ENCODE measurements around the gene JUP. TPM values are rescaled to one million over a fixed set of nuclear protein-coding genes. Genes with fewer than 3 reads are reported as not detected.

JUP gene
- total RNA-seq, 1 experiment from 2014 or later: 352 TPM

DNA sequence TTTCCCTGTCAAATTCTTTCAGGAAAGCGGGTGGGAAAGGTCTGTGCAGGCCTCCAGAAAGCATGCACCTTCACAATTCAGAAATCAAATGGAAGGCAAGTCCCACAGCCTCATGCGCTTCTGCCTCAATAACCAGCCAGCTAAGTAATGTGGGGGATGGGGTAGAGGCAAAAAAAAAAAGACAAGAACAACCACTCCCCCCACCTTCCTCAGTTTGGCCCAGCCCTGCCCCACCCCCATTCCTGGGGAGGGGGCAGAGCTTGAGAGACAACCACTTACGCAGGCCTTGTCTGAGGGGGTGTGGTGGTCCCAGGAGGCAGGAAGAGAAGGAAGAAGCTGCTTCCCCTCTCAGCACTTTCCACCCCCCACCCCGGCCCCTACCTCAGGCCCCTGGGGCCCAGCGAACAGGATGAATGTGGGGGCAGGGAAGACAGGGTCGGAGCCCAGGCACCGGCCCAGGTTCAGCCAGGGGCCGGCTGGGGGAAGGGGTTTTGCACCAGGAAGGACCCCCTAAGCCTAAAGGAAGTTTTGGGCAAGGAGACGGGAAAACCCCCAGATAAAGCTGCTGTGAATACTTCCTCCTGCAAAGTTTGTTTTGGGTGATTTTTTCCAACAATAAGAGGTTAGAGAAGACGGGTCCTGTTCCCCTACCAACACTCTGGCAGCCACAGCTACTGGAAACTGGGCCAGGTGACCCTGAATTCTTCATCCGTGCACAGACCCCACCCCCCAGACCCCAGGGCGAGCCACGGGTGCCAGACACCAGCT is 1.2 kb downstream of the JUP start:
- H3K4me1 ChIP-seq (ENCODE audit: control insufficient read depth, insufficient read depth, low read length): peaks cover 41% of the 10 kb centered on the region
- H3K27me3 ChIP-seq (ENCODE audit: control insufficient read depth, insufficient read depth, low read length): no peaks in the 10 kb centered on the region
- CTCF ChIA-PET: interaction anchor here (0.6 to 2.1 kb wide), 5 partner anchors 7 to 1087 kb away, joined by 3 to 26 read pairs (median 4); no protein-coding TSS in a partner anchor
- no peaks in the 10 kb centered on the region for H3K9me3 ChIP-seq (ENCODE audit: control insufficient read depth, insufficient read depth, low read depth, low read length)
- H3K4me3 ChIP-seq (ENCODE audit: low read depth in 2 of 2, low read length in 2 of 2): peak overlapping the region; percentile 70 to 81
- peak overlapping the region; percentile 85 for H3K27ac ChIP-seq (ENCODE audit: low read length)
- DNase-seq (ENCODE audit: low read depth, low spot score): no peak
- intact Hi-C loops (cut with micrococcal nuclease; ENCODE audit: unreplicated experiment) (no loop called here), in situ Hi-C loops (cut with HindIII; ENCODE audit: low pct_unique_long_range_greater_than_20kb, low sequenced_read_pairs) (no loop called here)
- TF ChIP-seq TCF7L2 (IDR thresholded peaks at IDR 0.05; ENCODE audit: low read depth, low read length) (no peak), POLR2AphosphoS5 (IDR thresholded peaks at IDR 0.05; ENCODE audit: low read depth, low read length) (no peak)
- TF ChIP-seq, protein P1, sequence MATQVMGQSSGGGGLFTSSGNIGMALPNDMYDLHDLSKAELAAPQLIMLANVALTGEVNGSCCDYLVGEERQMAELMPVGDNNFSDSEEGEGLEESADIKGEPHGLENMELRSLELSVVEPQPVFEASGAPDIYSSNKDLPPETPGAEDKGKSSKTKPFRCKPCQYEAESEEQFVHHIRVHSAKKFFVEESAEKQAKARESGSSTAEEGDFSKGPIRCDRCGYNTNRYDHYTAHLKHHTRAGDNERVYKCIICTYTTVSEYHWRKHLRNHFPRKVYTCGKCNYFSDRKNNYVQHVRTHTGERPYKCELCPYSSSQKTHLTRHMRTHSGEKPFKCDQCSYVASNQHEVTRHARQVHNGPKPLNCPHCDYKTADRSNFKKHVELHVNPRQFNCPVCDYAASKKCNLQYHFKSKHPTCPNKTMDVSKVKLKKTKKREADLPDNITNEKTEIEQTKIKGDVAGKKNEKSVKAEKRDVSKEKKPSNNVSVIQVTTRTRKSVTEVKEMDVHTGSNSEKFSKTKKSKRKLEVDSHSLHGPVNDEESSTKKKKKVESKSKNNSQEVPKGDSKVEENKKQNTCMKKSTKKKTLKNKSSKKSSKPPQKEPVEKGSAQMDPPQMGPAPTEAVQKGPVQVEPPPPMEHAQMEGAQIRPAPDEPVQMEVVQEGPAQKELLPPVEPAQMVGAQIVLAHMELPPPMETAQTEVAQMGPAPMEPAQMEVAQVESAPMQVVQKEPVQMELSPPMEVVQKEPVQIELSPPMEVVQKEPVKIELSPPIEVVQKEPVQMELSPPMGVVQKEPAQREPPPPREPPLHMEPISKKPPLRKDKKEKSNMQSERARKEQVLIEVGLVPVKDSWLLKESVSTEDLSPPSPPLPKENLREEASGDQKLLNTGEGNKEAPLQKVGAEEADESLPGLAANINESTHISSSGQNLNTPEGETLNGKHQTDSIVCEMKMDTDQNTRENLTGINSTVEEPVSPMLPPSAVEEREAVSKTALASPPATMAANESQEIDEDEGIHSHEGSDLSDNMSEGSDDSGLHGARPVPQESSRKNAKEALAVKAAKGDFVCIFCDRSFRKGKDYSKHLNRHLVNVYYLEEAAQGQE (IDR thresholded peaks at IDR 0.05; ENCODE audit: insufficient read depth in 1 of 2, low read depth in 2 of 2, low read length in 1 of 2): no peak
- ATAC-seq: no peak
- POLR2A ChIA-PET: interaction anchor here (1.0 kb wide), 1 partner anchor 51 kb away, joined by 3 read pairs; the partner anchor contains the start of gene HAP1
- H3K36me3 ChIP-seq (ENCODE audit: control insufficient read depth, insufficient read depth, low read length): no peaks in the 10 kb centered on the region
- BruUV-seq (replicated peaks): no TSS peak

DNA sequence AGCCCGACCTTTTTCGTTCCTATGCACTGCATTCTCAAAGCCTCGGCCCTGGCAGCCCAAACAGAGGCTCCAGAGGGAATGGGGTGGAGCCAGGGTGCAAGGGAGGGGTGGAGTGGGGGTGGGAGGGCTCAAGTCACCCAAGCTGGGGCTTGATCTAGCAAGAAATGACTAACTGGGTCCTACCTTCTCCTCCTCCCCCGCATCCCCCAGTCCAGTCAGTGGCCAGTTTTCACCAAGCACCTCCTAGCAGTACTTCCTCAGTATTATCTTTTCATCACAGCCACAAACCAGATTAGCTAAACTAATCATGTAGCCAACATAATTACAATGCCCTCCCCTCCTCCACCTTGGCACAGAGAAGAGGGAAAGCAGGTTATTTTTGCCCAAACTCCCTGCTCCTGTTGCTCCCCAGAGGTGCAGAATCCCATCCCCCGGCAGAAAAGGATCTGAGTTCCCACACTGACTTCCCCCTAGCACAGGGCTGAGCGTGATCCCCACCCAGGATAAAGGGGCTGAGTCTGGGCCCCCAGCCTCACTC is 2.2 kb downstream of the JUP start:
- ChIA-PET POLR2A (no interaction called here), CTCF (interaction anchor here (0.6 to 0.7 kb wide), 2 partner anchors 10 to 24 kb away, joined by 3 read pairs; no protein-coding TSS in a partner anchor)
- intact Hi-C loops (cut with micrococcal nuclease; ENCODE audit: unreplicated experiment) (no loop called here), in situ Hi-C loops (cut with HindIII; ENCODE audit: low pct_unique_long_range_greater_than_20kb, low sequenced_read_pairs) (no loop called here)
- Histone ChIP-seq H3K36me3 (ENCODE audit: control insufficient read depth, insufficient read depth, low read length) (no peaks in the 10 kb centered on the region), H3K4me3 (ENCODE audit: low read depth in 2 of 2, low read length in 2 of 2) (peak overlapping the region; percentile 70 to 81), H3K4me1 (ENCODE audit: control insufficient read depth, insufficient read depth, low read length) (peaks cover 41% of the 10 kb centered on the region), H3K27ac (ENCODE audit: low read length) (peak overlapping the region; percentile 85), H3K27me3 (ENCODE audit: control insufficient read depth, insufficient read depth, low read length) (no peaks in the 10 kb centered on the region), H3K9me3 (ENCODE audit: control insufficient read depth, insufficient read depth, low read depth, low read length) (no peaks in the 10 kb centered on the region)
- ATAC-seq (no peak), DNase-seq (ENCODE audit: low read depth, low spot score) (no peak)
- TF ChIP-seq SIN3A (IDR thresholded peaks at IDR 0.05; ENCODE audit: borderline replicate concordance, insufficient read depth, low read depth, low read length) (no peak), TCF7L2 (IDR thresholded peaks at IDR 0.05; ENCODE audit: low read depth, low read length) (no peak), POLR2AphosphoS5 (IDR thresholded peaks at IDR 0.05; ENCODE audit: low read depth, low read length) (no peak)
- TF ChIP-seq, protein P1 (IDR thresholded peaks at IDR 0.05; ENCODE audit: insufficient read depth in 1 of 2, low read depth in 2 of 2, low read length in 1 of 2): no peak
- TF ChIP-seq, protein P2, sequence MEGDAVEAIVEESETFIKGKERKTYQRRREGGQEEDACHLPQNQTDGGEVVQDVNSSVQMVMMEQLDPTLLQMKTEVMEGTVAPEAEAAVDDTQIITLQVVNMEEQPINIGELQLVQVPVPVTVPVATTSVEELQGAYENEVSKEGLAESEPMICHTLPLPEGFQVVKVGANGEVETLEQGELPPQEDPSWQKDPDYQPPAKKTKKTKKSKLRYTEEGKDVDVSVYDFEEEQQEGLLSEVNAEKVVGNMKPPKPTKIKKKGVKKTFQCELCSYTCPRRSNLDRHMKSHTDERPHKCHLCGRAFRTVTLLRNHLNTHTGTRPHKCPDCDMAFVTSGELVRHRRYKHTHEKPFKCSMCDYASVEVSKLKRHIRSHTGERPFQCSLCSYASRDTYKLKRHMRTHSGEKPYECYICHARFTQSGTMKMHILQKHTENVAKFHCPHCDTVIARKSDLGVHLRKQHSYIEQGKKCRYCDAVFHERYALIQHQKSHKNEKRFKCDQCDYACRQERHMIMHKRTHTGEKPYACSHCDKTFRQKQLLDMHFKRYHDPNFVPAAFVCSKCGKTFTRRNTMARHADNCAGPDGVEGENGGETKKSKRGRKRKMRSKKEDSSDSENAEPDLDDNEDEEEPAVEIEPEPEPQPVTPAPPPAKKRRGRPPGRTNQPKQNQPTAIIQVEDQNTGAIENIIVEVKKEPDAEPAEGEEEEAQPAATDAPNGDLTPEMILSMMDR (IDR thresholded peaks at IDR 0.05): no peak
- TSS peak; percentile 71 for BruUV-seq (replicated peaks)
